RWPE1 (cell line): ENCODE results near the gene RXRA.
"Not testable (repeated sequence)": the region's sequence is repeated elsewhere in the genome, so short reads cannot be mapped to it uniquely, and the experiment has no call there.

Source experiments
- CTCF ChIA-PET: fragments of 350-600 bp; sonication (Branson Sonifier 250); formaldehyde crosslinking; extraction: SDS; loops from one replicate; lab custom pipeline; 2021; lab: Yijun Ruan, JAX
- POLR2A ChIA-PET: fragments of 400-600 bp; formaldehyde crosslinking; extraction: SDS; loops from one replicate; lab custom pipeline; 2020; ENCODE audit warnings: antibody characterized with exemption; ENCODE audit not compliant: low non-redundant PET; lab: Yijun Ruan, JAX
- DNase-seq: peaks from one replicate; pipeline ENCODE4 v3.0.0; 2012; ENCODE audit warnings: low spot score
- H3K27ac ChIP-seq: fragments of 450-650 bp; 2 replicates; pipeline ENCODE4 v1.5.1; 2017
- TF ChIP-seq, protein P1 (sequence below): fragments of 450-650 bp; conservative IDR thresholded peaks from 2 replicates; pipeline ENCODE4 v1.5.1; 2017; ENCODE audit warnings: low read depth, mild to moderate bottlenecking

The RXRA gene

GRCh38 chr9:134303601-134304000, 22.7 kb upstream of the RXRA start:
- TF ChIP-seq, protein P1, sequence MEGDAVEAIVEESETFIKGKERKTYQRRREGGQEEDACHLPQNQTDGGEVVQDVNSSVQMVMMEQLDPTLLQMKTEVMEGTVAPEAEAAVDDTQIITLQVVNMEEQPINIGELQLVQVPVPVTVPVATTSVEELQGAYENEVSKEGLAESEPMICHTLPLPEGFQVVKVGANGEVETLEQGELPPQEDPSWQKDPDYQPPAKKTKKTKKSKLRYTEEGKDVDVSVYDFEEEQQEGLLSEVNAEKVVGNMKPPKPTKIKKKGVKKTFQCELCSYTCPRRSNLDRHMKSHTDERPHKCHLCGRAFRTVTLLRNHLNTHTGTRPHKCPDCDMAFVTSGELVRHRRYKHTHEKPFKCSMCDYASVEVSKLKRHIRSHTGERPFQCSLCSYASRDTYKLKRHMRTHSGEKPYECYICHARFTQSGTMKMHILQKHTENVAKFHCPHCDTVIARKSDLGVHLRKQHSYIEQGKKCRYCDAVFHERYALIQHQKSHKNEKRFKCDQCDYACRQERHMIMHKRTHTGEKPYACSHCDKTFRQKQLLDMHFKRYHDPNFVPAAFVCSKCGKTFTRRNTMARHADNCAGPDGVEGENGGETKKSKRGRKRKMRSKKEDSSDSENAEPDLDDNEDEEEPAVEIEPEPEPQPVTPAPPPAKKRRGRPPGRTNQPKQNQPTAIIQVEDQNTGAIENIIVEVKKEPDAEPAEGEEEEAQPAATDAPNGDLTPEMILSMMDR: no peak
- ChIA-PET POLR2A (no interaction called here), CTCF (interaction anchor here (0.6 kb wide), 1 partner anchor 95 kb away, joined by 3 read pairs; no protein-coding TSS in a partner anchor)
- no peak overlapping the region for H3K27ac ChIP-seq
- DNase-seq: no peak

DNA sequence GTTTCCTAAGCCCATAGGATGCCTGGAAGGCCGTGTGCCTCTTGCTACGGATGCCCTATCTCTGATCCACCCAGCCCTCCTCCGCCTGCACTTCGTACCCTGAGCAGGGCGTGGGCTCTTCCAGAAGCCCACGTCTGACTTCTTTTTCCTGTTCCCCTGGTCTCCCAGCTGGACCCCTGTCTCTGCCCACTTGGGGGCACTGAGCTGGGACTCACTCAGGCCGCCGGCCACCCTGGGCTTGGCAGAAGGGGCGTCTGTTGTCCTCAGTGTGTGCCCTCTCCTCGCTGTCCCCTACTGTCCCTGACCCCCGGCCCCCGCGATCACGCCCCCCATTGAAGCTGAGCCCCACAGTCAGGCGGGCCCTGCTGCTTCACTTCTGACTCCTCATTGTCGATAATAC, 22.0 kb upstream of the RXRA start:
- H3K27ac ChIP-seq: no peak overlapping the region
- POLR2A ChIA-PET: no interaction called here
- CTCF ChIA-PET: interaction anchor here (1.1 kb wide), 1 partner anchor 133 kb away, joined by 4 read pairs; no protein-coding TSS in a partner anchor
- TF ChIP-seq, protein P1: no peak
- DNase-seq: no peak

DNA sequence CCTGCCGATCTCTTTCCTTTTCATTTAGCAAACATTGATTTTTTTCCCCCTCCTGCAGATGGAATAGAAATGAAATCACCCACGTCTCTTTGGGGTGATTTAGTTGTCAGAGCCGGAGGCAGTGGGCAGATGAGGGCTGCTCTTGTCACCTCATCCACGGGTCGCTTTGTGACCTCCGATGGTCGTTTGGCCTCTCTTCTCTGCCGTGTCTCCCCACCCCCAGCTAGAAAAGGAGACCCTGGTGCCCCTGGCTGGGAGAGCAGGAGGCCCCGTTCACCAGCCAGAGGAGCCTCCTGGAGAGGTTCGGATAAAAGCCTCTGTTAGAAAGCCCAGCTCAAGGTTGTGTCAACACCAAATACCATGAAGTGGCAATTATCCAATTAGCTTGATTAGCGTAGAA, 21.6 kb upstream of the RXRA start:
- no peak overlapping the region for H3K27ac ChIP-seq
- ChIA-PET CTCF (interaction anchor here (1.1 kb wide), 1 partner anchor 134 kb away, joined by 4 read pairs; no protein-coding TSS in a partner anchor), POLR2A (no interaction called here)
- DNase-seq: no peak
- TF ChIP-seq, protein P1: no peak

- ChIA-PET CTCF (interaction anchor here (1.1 kb wide), 1 partner anchor 135 kb away, joined by 4 read pairs; no protein-coding TSS in a partner anchor), POLR2A (no interaction called here)
- H3K27ac ChIP-seq: no peak overlapping the region
- TF ChIP-seq, protein P1: no peak
- DNase-seq: no peak
Measured at GRCh38 chr9:134305533-134305932, 20.7 kb upstream of the RXRA start.

- CTCF ChIA-PET, H3K27ac ChIP-seq, DNase-seq, POLR2A ChIA-PET: not testable (repeated sequence)
Measured at GRCh38 chr9:134306042-134306441, 20.2 kb upstream of the RXRA start.

GRCh38 chr9:134306636-134307600, 19.3 kb upstream of the RXRA start:
- DNase-seq: no peak
- ChIA-PET CTCF (interaction anchor here (0.8 kb wide), 1 partner anchor 68 kb away, joined by 4 read pairs; no protein-coding TSS in a partner anchor), POLR2A (no interaction called here)
- H3K27ac ChIP-seq: no peak overlapping the region
- TF ChIP-seq, protein P1: no peak
